Muscle of back (tissue), 11 donors: ENCODE measurements around the gene KRT35. TPM values are rescaled to one million over a fixed set of nuclear protein-coding genes. Genes with fewer than 3 reads are reported as not detected.
"Not testable (repeated sequence)": the region's sequence is repeated elsewhere in the genome, so short reads cannot be mapped to it uniquely, and the experiment has no call there.

Source experiments
- DNase-seq, 3 donors: peaks; one replicate each; pipeline versions ENCODE4 v3.0.0 to v3.0.0-alpha.2; 2013
- polyA plus RNA-seq, 10 donors: library from polyadenylated mRNA; unstranded; fragments of 120-200 nt; gene quantifications; one replicate each; pipeline ENCODE4 v1.2.1, GENCODE V29; 2013; ENCODE audit not compliant: insufficient read length in 10 of 10

The KRT35 gene
- polyA plus RNA-seq, 10 donors: not detected

DNA sequence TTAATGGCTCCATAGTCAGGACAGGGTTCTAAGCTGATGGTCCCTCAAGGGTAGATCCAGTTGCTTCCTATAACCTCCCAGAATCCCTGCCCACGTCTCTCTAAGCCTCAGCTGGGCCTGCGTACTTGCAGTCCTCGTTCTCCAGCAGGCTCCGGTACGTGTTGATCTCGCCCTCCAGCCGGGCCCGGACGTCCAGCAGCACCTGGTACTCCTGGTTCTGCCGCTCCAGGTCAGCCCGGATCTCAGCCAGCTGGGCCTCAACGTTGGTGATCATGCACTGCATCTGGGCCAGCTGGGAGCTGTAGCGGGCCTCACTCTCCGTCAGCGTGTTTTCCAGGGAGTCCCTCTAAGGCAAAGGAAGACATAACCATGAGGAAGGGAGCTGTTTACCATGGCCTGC is 18.2 kb downstream of the KRT35 start:
- DNase-seq: no peak

DNA sequence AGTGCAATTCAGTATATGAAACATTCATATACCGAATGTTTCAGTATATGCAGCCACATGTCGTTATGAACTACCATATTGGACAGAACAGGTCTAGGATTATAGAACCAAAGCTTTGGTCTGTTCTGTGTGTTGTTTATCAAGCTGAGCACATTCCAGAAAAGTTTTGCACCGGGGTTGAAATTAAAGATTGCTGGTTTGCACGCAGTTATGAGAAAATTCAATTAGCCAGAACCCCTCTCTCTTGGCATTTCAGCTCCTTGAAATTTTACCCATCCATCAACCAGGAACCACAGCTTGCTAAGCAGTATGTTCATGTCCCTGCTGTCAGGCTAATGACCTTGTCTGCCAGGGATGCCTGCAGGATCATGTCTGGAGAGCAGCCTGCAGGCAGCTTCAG is 23.3 kb downstream of the KRT35 start:
- no peak for DNase-seq

DNA sequence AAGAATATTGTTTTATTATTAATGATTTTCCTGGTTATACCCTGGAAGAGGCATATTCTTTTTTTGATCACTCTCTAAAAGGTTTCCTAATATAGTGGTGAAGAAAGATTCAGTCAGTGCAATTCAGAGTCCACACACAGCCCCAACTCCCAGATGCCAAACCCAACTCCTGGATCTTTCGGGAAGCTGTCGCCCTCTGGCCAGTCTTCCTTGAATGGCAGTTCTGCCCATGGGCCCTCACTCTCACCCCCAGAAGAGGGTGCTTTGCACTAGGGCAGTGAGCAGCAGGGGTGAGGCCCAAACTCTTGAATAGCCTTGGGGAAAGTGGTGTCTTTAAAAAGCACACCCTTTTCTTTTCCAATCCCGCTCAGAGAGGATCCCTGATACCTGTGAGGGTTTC is 24.7 kb downstream of the KRT35 start:
- no peak for DNase-seq

DNA sequence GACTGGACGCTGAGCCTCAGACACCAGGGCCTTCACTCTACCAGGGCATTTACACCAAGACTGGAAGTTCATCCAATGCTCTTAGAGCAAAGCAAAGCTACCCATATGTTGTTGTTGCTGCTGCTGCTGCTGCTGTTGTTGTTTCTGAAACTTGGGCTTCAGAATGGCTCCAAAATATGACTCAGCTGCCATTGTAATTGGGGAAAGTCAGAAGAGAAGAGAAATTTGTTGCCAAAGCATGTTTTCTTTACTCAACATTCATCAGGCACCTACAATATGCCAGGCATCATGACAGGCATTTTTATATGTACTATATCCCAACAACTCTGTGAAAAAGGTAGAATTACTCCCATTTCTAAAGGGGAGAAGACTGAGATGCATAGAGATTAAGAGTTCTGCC is 25.7 kb downstream of the KRT35 start:
- no peak for DNase-seq

DNA sequence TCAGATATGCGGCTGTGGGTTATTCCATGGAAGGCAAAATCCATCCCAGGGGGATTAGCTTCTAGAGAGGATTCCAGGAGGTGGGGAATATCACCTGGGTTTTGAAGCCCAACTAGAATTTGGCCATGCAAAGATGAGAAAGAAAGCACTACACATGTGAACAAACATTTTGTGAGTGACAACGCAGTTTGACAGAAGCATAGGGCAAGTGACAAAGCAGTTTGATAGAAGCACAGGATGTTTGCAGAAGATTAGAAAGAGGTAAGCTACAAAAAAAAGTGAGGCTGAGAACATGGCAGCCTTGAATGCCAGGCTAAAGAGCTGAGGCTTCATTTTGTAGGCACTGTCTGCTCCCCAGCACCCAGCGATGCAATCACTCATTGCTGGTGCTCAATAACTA is 27.9 kb downstream of the KRT35 start:
- no peak for DNase-seq

DNA sequence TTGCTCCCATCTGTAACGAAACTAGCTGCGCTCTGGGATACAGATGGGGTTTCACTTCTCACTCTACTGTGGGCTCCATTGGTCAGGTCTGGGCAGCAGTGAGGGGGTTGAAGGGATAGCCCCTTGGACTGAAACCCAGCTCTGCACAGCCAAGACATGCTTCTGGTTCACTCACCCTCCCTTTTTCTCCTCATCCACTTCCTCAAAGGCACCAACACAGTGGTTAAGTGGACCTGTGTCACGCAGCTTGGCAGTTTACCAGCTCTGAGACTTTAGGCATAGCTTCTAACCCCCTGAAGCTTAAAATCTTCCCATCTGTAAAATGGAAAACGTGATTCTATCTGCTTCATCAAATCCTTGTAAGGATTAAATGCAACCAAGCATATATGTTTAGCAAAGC is 28.7 kb downstream of the KRT35 start:
- DNase-seq: no peak

DNA sequence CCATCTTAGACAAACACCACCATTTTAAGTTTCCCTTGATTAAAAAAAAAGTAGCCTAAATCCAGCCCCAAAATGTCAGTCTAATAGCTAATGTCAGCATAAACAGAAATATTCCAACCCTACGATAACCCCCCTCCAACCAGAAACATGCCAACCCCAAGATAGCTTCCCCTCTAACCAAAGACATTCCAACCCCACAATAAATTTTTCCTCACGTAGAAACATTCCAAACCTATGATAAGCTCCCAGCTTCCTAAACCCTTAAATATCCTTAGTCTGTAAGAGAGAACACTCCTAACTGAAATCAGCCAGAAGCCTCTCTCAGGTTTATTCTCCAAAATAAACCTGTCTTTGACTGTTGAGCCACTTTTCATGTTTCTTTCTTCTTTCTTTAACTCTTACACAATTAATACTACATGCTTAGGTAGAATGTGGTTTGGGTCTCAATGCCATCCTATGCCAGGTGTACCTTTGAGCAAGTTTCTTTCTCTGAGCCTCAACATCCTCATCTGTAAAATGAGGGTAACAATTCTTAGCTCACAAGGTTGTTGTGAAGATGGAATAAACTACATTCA is 29.7 kb downstream of the KRT35 start:
- peak in 1 of 3 donors; percentile 23 for DNase-seq

DNA sequence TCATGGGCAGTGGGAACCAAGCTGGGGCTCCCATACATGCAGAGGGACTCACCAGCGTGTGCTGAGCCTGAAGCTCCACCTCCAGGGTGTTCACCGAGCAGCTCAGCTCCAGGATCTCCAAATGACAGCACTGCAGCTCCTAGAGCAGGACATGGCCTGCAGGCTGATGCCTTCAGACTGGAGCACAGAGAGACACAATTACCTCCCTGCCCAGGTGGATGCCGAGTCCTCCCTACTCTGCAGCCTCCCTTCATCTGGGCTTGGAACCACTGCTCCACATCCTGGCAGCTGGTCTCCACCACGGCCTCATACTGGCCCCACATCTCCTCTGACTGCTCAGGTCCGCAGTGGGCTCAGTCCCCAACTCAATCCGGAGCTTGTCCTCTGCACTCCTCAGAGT is 31.9 kb downstream of the KRT35 start:
- DNase-seq: no peak

DNA sequence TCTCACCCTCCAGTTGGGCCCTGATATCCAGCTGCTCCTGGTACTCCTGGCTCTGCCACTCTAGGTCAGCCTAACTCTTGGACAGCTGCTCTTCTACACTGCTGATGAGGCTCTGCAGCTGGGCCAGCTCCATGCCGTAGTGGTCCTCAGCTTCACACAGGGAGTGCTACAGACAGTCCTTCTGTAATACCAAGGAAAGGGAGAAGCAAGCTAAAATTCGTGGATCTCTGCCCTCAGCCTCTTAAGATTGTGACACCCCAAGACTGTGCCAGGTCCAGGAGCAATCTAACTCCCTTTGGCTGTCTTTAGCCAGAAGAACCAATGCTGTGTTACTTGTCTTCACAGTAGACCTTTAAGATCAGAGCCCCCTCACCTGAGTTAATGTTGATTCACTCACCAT is 32.4 kb downstream of the KRT35 start:
- DNase-seq: no peak

DNA sequence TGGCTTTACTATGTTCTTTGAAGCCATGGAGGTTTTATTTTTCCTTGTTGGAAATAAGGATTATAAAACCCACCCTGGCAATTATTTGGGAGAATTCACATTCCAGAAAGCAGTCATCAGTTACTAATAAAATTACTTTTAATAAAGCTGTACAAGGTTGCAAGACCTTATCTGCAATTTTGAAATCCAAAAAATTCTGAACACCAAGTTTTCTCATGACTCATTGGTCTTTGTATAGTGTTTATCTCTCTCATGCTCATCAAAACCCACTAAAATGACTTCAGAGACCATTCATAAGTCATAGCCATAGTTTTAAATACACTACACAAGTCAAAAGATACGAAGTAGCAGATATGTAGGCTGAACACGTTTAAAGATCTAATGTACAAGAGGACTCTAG is 34.1 kb downstream of the KRT35 start:
- peak in 1 of 3 donors; percentile 18 for DNase-seq

DNA sequence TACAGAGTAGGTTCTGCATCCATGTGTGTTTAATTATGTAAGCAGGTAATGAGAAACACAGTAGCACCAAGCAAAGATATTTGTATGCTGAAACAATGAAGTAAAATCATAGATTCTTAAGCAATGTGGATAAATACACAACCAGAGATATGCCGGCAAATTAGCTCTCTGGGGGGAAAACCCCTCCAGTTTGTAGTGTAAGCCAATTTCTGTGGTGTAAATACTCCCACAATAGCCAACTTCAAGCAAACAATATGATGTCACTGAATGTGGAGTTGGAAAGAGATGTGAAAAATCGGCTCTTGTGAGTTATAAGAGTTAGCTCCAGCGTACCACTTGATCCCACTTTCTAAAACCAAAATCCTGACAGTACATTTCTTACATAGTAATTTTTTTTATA is 36.3 kb downstream of the KRT35 start:
- DNase-seq: no peak

DNA sequence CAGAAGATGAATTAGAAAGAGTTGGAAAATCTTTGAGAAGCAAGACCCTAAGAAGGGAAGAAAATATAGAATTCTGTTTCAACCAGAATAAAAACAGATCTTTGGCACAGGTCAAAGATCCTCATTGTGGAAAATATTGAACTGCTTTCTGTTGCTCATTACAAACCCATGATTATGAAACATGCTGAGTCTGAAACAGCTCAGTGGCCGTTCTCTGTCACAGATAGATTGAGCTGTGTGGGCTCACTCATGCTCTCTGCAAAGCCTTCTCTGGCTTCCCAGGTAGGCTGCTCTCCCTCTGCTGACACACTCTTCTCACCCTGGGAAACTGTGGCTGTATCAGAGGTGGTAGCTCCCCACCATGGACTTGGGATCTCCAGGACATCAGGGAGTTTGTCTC is 36.8 kb downstream of the KRT35 start:
- no peak for DNase-seq

DNA sequence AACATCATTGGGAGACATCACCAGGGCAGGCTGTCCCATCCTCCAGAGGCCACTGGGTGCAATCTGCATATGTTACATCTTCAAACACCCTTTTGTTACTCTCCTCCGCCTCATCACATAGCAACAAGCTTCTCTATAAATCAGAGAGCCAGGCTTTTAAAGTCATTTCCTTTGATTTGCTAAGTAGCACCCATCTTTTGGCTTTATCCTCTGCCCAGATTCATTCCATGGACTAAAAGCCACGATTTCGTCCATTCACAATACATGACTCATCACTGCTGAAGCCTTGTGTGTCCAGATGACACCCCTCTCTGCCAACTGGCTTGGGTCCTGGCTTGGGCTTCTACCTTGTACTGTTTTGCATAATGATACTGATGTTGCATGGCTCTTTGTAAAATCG is 38.2 kb downstream of the KRT35 start:
- DNase-seq: no peak

DNA sequence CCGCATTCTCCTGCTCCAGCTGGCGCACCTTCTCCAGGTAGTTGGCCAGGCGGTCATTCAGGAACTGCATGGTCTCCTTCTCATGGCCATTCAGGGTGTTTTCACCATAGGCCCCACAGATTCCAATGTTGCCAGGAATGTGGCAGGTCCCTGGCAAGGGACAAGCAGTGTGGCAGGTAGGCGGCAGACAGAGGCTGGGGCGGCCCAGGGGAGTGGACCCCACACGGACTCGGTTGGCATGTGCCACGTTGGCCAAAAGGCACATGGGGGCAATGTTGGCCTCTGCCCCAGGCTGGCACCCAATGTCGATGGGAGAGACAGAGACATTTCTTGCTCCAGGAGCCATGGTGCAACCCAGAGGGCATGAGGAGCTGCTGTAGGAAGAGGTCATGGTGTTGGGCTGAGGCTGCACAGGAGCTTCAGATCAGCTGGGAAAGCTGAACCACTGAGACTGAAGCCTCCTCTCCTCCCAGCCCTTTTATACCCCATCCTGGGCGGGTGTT is 40.4 kb downstream of the KRT35 start, which contains the start of gene KRT38:
KRT38 (minus strand) TSS at position 453 of the 503 bp plus-strand sequence; CDS start at position 391, 62 bp downstream.
- no peak for DNase-seq

DNA sequence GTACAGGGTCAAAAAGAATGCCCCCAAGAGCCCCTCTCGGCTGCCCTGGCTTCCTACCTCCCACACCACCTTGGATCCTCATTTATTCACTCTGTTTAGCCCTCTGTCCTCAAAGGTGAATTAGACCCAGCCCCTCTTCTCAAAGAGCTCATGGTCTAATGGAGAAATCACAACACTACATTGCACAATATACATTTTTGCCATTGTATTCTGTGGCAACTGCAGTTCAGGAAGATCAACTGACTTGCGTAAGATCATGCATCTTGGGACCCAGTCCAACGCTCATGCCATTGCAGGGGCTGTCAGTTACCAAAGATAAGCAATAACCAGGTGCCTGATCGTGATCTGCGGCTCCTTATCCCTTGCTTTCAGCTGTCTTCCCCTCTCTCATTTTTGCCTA is 41.6 kb downstream of the KRT35 start:
- DNase-seq: no peak

DNA sequence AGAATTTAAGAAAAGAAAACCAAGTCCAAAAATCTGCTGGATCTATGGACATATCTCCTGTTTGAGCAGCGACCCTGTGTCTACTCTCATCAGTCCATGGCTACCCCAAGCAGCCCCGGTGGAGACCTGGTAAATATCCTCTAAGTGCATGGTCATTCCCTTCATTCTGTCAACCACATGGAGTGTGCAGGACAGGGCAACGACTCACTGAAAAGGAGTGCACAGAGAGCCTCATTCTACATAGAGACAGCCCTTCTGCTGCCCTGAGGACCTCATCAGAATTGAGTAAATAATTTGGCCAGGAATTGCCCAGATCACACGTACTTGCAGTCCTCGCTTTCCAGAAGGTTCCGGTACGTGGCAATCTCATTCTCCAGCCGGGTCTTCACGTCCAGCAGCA is 43.2 kb downstream of the KRT35 start:
- no peak for DNase-seq

DNA sequence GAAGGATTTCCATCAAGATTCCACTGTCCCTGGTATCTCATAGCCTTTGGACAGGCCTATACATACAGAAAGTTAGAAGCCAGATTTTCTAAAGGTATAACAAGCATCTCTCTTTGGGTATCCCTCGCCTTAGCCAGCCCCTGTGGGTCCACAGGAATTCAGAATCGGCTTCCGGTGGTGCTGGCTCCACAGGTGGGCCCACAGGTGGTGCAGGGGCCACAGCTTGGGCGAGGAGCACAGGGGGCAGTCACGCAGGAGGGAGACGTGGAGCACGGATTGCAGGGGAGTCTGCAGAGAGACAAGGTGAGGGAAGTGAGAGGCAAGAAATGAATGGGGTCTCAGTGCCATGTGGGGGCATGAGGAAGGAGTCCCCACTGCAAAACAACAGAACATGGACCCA is 43.7 kb downstream of the KRT35 start:
- DNase-seq: no peak

DNA sequence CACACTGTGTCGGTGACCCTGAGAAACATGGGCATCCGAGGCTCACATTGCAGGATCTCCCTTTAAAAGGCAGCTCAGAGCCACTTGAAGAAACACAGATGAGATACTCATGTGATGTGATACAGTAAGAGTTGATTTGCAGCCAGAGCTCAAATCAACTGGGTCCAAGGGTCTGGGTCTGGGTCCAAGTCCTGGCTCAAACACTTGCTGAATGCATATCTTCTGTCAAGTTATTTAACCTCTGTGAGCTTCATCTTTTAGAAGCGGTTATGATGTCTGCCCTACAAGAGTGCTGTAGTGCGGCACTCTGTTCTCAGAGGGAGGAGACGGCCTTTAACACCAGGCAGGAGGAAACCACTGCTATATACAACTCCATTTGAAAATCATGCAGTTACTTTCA is 46.5 kb downstream of the KRT35 start:
- DNase-seq: peak in 2 of 3 donors; percentile 9 to 12

DNA sequence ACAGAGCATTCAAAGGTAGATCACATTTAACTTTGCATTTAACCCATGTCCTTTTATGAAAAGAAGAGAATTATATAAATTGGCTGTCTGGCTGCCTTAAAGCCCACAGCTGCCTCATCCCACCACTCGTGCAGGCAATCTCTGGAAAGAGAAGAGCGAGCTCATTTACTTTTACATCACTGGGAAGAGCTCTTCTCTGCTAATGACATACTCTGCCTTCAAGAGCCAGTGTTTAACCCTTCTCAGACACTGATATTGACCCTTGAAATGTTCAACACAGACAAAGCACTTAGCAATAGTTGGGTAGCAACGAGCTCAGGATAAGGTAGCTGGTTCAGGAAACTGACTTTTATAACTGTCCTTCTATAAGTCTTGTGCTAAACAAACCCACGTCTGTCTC is 46.9 kb downstream of the KRT35 start:
- DNase-seq: no peak

DNA sequence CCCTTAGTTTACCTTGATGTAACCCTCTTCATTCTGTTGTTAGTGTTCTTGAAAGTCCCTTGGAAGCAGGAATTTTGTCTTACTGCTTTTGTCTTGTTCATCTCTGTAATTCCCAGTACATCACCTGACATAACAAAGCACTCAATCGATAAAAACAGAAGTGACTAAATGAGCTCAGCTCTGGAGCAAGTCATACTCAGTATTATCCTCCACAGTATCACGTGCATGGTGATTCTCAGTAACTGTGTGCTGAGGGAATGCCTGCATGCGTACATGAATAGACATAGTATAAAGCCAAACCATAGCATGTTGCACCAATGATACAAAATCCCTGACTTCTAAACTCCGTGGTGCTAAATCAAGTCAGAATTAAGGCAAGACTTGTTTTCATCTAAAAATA is 47.4 kb downstream of the KRT35 start:
- DNase-seq: no peak

DNA sequence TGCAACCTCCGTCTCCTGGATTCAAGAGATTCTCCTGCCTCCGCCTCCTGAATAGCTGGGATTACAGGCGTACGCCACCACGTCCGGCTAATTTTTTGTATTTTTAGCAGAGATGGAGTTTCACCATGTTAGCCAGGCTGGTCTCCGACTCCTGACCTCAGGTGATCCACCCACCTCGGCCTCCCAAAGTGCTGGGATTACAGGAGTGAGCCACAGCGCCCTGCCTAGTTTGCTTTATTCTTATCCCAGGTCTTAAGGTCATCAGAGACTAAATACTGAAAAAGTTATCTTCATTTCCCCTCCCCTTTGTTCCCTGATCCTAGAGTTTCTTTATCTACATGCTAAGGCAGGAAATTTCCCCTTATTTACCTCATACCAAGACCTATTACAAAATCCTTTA is 50.6 kb downstream of the KRT35 start:
- DNase-seq: not testable (repeated sequence)

DNA sequence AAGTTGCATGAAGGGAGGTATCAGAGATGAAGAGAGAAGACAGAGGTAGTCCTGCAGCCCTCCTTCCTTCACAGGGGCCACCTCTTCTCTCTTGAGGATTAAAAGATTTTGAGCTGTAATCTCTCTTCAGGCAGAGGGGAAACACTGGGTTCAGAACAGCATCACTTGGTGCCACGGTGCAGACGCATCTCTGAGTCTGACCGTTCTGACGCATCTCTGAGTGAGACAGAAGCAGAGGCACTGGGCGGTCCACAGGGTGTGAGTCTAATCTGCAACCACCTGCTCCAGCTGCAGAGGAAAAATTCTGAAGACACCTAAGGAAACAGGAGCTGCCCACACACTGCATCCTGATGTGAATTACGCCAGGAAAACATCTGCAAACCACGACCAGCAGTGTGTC is 51.3 kb downstream of the KRT35 start:
- no peak for DNase-seq

DNA sequence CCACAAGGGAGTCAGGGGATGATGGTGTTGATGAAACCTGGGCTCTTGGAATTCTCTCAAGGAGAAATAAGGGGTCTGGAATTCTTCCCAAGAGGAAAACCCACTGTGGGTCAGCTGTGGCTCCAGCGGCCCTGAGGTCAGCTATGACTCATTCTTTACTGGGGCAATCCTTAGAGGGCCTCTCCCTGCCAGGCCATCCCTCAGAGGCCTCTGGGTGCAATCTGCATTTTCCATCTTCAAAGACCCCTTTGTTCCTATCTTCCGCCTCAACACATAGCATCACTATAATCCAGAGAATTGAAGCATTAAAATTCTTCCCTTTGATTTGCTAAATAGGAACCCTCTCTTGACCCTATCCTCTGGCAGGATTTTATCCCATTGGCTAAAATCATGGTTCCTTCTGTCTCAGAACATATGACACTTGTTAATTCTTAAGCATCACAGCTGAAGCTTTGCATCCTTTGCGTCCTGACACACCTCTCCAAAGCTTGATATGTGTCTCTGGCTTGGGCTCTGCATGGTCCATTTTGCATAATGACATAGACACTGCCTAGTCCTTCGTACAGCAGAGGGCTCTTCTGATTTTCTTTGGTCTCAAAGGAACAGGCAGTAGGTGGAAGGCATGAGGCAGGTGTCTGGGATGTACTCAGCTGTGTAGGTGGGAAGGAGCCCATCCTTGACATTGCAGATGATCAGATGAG is 52.2 kb downstream of the KRT35 start:
- no peak for DNase-seq
